Limb (tissue), 2 donors: Measurements from ENCODE around the gene FNDC3A.

Experiments used
- DNase-seq, 2 donors: peaks; one replicate each; pipeline ENCODE4 v3.0.0-alpha.2; 2016; ENCODE audit errors: extremely low spot score in 2 of 2

The FNDC3A gene

GRCh38 chr13:49214917-49215376 lies 239.2 kb downstream of the FNDC3A start:
- DNase-seq, result no peak

GRCh38 chr13:49216334-49216733 lies 240.6 kb downstream of the FNDC3A start:
- DNase-seq, result no peak

GRCh38 chr13:49217962-49218492 lies 242.3 kb downstream of the FNDC3A start:
- no peak for DNase-seq

GRCh38 chr13:49218493-49219051 lies 242.9 kb downstream of the FNDC3A start:
- DNase-seq, result no peak

GRCh38 chr13:49219647-49220035 lies 243.9 kb downstream of the FNDC3A start:
- DNase-seq, result no peak

- DNase-seq, result peak in 1 of 2 donors; percentile 65
Observed at GRCh38 chr13:49220036-49220855, 244.5 kb downstream of the FNDC3A start, which contains the start of gene MLNR. Gene MLNR (plus strand): TSS chr13:49220338. CDS start chr13:49220338, 0 bp downstream.

GRCh38 chr13:49220856-49221589 lies 245.3 kb downstream of the FNDC3A start:
- peak in 1 of 2 donors; percentile 47 for DNase-seq

GRCh38 chr13:49221590-49221965 lies 245.9 kb downstream of the FNDC3A start:
- no peak for DNase-seq

- no peak for DNase-seq
Observed at GRCh38 chr13:49225223-49226042, 249.7 kb downstream of the FNDC3A start.

- DNase-seq, result no peak
Observed at GRCh38 chr13:49226613-49227012, 250.9 kb downstream of the FNDC3A start.

GRCh38 chr13:49234741-49235140 lies 259.0 kb downstream of the FNDC3A start:
- DNase-seq, result no peak

GRCh38 chr13:49235856-49236431 lies 260.2 kb downstream of the FNDC3A start:
- no peak for DNase-seq

- DNase-seq, result no peak
Observed at GRCh38 chr13:49238621-49239020, 262.9 kb downstream of the FNDC3A start.

GRCh38 chr13:49240017-49240416 lies 264.3 kb downstream of the FNDC3A start:
- no peak for DNase-seq

GRCh38 chr13:49241296-49241695 lies 265.6 kb downstream of the FNDC3A start:
- no peak for DNase-seq

- no peak for DNase-seq
Observed at GRCh38 chr13:49245101-49245500, 269.4 kb downstream of the FNDC3A start.

GRCh38 chr13:49246850-49247642 lies 271.3 kb downstream of the FNDC3A start:
- no peak for DNase-seq

GRCh38 chr13:49247643-49248621 lies 272.2 kb downstream of the FNDC3A start, which contains the start of gene CDADC1:
Gene CDADC1 (plus strand): TSS chr13:49247925. CDS start chr13:49248038, 113 bp downstream.
- peak; percentile 97 for DNase-seq

GRCh38 chr13:49248622-49249002 lies 272.9 kb downstream of the FNDC3A start:
- DNase-seq, result no peak
